K562 (cell line): Measurements from ENCODE around the gene COQ5. TPM values are rescaled to one million over a fixed set of nuclear protein-coding genes. Genes with fewer than 3 reads are reported as not detected.
A peak's percentile ranks its signal among the peaks of the same experiment; 100 is the strongest.

Experiments
- ARHGAP35 ChIP-seq: fragments of 450-650 bp; IDR thresholded peaks from 2 replicates; pipeline ENCODE4 v1.6.1; 2018; ENCODE audit not compliant: partially characterized antibody
- CBFA2T3 ChIP-seq: fragments of 450-650 bp; IDR thresholded peaks from 2 replicates; pipeline ENCODE4 v1.6.1; 2017
- CBX1 ChIP-seq: sonication (generic); IDR thresholded peaks from 2 replicates; pipeline ENCODE4 v1.6.1; 2016; ENCODE audit warnings: antibody characterized with exemption, low read depth, mild to moderate bottlenecking
- CHCHD3 ChIP-seq: fragments of 250-450 bp; sonication (Bioruptor Pico); IDR thresholded peaks from 2 replicates; pipeline ENCODE4 v2.1.2; 2022; ENCODE audit warnings: mild to moderate bottlenecking
- CHD4 ChIP-seq: fragments of 200-600 bp; sonication (generic); IDR thresholded peaks from 3 replicates; pipeline ENCODE4 v1.6.1; 2012; ENCODE audit warnings: low read depth, mild to moderate bottlenecking, mixed read lengths, low read length, inconsistent platforms; ENCODE audit not compliant: insufficient read depth, insufficient replicate concordance, poor library complexity, severe bottlenecking
- HDAC3 ChIP-seq: fragments of 450-650 bp; IDR thresholded peaks from 2 replicates; pipeline ENCODE4 v1.6.1; 2018; ENCODE audit warnings: borderline replicate concordance, mild to moderate bottlenecking, moderate library complexity; ENCODE audit not compliant: partially characterized antibody
- HEY1 ChIP-seq: fragments of 250-450 bp; sonication (Bioruptor Pico); IDR thresholded peaks from 2 replicates; pipeline ENCODE4 v1.5.0; 2020; ENCODE audit warnings: mild to moderate bottlenecking, moderate library complexity, borderline replicate concordance
- HNRNPLL ChIP-seq: fragments of 200-400 bp; formaldehyde crosslinking; IDR thresholded peaks from 2 replicates; pipeline ENCODE4 v1.6.1; 2017; ENCODE audit warnings: low read length, low read depth, mild to moderate bottlenecking; ENCODE audit not compliant: poor library complexity, severe bottlenecking
- MCM3 ChIP-seq: fragments of 450-650 bp; IDR thresholded peaks from 2 replicates; pipeline ENCODE4 v1.6.1; 2016
- NR2F6 ChIP-seq: fragments of 450-650 bp; formaldehyde crosslinking; IDR thresholded peaks from 2 replicates; pipeline ENCODE4 v1.4.0; 2020; ENCODE audit warnings: mild to moderate bottlenecking
- NRF1 ChIP-seq, 2 experiments: fragments of 450-650 bp; IDR thresholded peaks in 1 of 2; conservative IDR thresholded peaks in 1 of 2; 2 replicates each; pipeline ENCODE4 v1.6.1; 2014; ENCODE audit warnings: mild to moderate bottlenecking in 2 of 2
- PRMT5 ChIP-seq: sonication (generic); formaldehyde crosslinking; IDR thresholded peaks from 2 replicates; pipeline ENCODE4 v1.5.0; 2020; ENCODE audit warnings: missing genetic modification reagents
- PRPF4 ChIP-seq: fragments of 200-400 bp; formaldehyde crosslinking; IDR thresholded peaks from one replicate; pipeline ENCODE4 v1.6.1; 2017; ENCODE audit warnings: low read length, low read depth, mild to moderate bottlenecking; ENCODE audit not compliant: insufficient read depth, poor library complexity, severe bottlenecking
- RFX5 ChIP-seq: IDR thresholded peaks from 2 replicates; pipeline ENCODE4 v1.6.1; 2011; ENCODE audit warnings: low read depth, mild to moderate bottlenecking, improper control_type of control experiment, low read length
- SIRT6 ChIP-seq: IDR thresholded peaks from one replicate; pipeline ENCODE4 v1.6.1; 2012; ENCODE audit warnings: low read depth, mild to moderate bottlenecking, control low read depth, inconsistent platforms, low read length, moderate library complexity
- XRCC4 ChIP-seq: IDR thresholded peaks from one replicate; pipeline ENCODE4 v1.6.1; 2011; ENCODE audit not compliant: insufficient read depth, insufficient read length; ENCODE audit errors: extremely low read depth
- ZEB2 ChIP-seq: fragments of 450-650 bp; IDR thresholded peaks from 2 replicates; pipeline ENCODE4 v1.6.1; 2016
- ZNF263 ChIP-seq: sonication (generic); formaldehyde crosslinking; IDR thresholded peaks from 2 replicates; pipeline ENCODE4 v1.8.0; 2022; ENCODE audit warnings: mild to moderate bottlenecking, missing genetic modification reagents, borderline replicate concordance
- polyA plus RNA-seq, 8 experiments: library from polyadenylated mRNA; depleted of rRNA in 4 of 8; stranded (reverse) in 5 of 8; unstranded in 3 of 8; fragments of >200 nt; fragmentation: Nextera tagmentation in 2 of 8; fragmentation: Illumina TruSeq in 1 of 8; extraction: Ambion mirVana in 2 of 8; extraction: Trizol in 1 of 8; gene quantifications; 2 replicates each; pipeline versions ENCODE4 v1.2.1 to v1.2.3, GENCODE V29; 2011 to 2014; ENCODE audit warnings: inconsistent platforms in 1 of 8, missing spikeins in 1 of 8
- total RNA-seq, 7 experiments: library from RNA; depleted of rRNA in 6 of 7; stranded (reverse); fragments of >200 nt in 6 of 7; fragmentation: Illumina TruSeq in 2 of 7; extraction: Trizol in 2 of 7; gene quantifications; 2 replicates each; pipeline versions ENCODE4 v1.2.1 to v1.2.3, GENCODE V29; 2011 to 2021; ENCODE audit warnings: low replicate concordance in 1 of 7
- TF ChIP-seq, protein P1 (sequence below): fragments of 200-800 bp; sonication (Bioruptor generic); IDR thresholded peaks from 2 replicates; pipeline ENCODE4 v1.6.1; 2016; ENCODE audit warnings: missing genetic modification characterization, missing compliant biosample characterization
- TF ChIP-seq, protein P2 (sequence below), 2 experiments: fragments of 450-650 bp; IDR thresholded peaks; 2 replicates each; pipeline ENCODE4 v1.6.1; 2016
- TF ChIP-seq, protein P3 (sequence below): fragments of 450-650 bp; IDR thresholded peaks from 2 replicates; pipeline ENCODE4 v1.6.1; 2014; ENCODE audit warnings: low read depth, mild to moderate bottlenecking, moderate library complexity, borderline replicate concordance

The COQ5 gene
- total and polyA plus RNA-seq, 9 of the 15 experiments (the other 6 are each of a cell fraction or from before 2014, with no cell fraction given), result 19.2 to 59.7 (median 30.4) TPM

DNA sequence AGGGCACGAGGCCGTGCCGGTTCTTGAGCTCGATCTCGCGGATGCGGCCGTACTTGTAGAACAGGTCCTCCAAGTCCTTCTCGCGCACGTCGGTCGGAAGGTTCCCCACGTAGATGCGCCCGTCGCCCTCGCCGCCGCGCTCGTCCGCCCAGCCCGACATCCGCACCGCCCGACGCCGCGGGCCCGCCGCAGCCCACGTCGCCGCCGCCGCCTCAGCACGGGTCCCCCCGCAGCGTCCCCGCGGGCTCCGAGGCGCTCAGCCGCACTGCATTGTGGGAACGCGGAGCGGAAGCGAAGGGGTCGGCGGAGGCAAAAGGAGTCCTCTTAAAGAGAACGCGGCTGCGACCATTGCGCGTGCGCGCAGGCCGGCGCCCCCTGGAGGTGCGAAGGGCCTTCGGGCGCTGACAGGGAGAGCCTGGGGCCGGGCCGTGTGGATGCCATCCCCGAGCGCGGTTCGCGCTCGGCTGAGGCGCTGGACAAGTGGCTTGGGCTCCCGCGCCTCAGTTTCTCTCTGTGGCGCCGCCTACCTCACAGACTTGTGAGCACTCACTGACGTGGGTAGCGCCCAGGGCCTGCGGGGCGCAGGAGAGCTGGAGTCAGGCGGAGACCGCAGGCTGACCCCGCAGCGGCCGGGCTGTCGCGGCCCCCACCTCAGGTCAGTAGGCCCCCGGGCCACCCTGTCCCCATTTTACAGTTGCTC is 59.4 kb downstream of the COQ5 start, which contains the start of gene SRSF9 (continued):
- TF ChIP-seq, protein P1, sequence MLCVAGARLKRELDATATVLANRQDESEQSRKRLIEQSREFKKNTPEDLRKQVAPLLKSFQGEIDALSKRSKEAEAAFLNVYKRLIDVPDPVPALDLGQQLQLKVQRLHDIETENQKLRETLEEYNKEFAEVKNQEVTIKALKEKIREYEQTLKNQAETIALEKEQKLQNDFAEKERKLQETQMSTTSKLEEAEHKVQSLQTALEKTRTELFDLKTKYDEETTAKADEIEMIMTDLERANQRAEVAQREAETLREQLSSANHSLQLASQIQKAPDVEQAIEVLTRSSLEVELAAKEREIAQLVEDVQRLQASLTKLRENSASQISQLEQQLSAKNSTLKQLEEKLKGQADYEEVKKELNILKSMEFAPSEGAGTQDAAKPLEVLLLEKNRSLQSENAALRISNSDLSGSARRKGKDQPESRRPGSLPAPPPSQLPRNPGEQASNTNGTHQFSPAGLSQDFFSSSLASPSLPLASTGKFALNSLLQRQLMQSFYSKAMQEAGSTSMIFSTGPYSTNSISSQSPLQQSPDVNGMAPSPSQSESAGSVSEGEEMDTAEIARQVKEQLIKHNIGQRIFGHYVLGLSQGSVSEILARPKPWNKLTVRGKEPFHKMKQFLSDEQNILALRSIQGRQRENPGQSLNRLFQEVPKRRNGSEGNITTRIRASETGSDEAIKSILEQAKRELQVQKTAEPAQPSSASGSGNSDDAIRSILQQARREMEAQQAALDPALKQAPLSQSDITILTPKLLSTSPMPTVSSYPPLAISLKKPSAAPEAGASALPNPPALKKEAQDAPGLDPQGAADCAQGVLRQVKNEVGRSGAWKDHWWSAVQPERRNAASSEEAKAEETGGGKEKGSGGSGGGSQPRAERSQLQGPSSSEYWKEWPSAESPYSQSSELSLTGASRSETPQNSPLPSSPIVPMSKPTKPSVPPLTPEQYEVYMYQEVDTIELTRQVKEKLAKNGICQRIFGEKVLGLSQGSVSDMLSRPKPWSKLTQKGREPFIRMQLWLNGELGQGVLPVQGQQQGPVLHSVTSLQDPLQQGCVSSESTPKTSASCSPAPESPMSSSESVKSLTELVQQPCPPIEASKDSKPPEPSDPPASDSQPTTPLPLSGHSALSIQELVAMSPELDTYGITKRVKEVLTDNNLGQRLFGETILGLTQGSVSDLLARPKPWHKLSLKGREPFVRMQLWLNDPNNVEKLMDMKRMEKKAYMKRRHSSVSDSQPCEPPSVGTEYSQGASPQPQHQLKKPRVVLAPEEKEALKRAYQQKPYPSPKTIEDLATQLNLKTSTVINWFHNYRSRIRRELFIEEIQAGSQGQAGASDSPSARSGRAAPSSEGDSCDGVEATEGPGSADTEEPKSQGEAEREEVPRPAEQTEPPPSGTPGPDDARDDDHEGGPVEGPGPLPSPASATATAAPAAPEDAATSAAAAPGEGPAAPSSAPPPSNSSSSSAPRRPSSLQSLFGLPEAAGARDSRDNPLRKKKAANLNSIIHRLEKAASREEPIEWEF (CRISPR knock-in tag), result no peak
- TF ChIP-seq RFX5, result no peak
- no peak for TF ChIP-seq HEY1 (CRISPR knock-in tag)
- no peak for TF ChIP-seq NR2F6
- TF ChIP-seq HDAC3, result no peak
- TF ChIP-seq, protein P2, sequence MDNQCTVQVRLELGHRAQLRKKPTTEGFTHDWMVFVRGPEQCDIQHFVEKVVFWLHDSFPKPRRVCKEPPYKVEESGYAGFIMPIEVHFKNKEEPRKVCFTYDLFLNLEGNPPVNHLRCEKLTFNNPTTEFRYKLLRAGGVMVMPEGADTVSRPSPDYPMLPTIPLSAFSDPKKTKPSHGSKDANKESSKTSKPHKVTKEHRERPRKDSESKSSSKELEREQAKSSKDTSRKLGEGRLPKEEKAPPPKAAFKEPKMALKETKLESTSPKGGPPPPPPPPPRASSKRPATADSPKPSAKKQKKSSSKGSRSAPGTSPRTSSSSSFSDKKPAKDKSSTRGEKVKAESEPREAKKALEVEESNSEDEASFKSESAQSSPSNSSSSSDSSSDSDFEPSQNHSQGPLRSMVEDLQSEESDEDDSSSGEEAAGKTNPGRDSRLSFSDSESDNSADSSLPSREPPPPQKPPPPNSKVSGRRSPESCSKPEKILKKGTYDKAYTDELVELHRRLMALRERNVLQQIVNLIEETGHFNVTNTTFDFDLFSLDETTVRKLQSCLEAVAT (IDR thresholded peaks at IDR 0.05), result 0 out of 4 replicates have a peak, but pooled peaks of 1 of the 2 experiments have one; percentile 62
- no peak for TF ChIP-seq ZNF263 (CRISPR knock-in tag)
- TF ChIP-seq CHCHD3 (CRISPR knock-in tag), result no peak; the same call in 1 of the 2 replicates
- TF ChIP-seq SIRT6, result no peak
- no peak for TF ChIP-seq MCM3
- no peak for TF ChIP-seq HNRNPLL
- no peak for TF ChIP-seq CBFA2T3
- no peak for TF ChIP-seq CHD4
- no peak for TF ChIP-seq PRPF4
- peak; percentile 58; the same call in 1 of the 2 replicates for TF ChIP-seq CBX1
- TF ChIP-seq ARHGAP35, result no peak
- no peak for TF ChIP-seq ZEB2
- peak; percentile 93 to 95 for TF ChIP-seq NRF1 (conservative IDR thresholded peaks at IDR 0.05 in 1 of 2, IDR thresholded peaks at IDR 0.05 in 1 of 2)
- no peak for TF ChIP-seq PRMT5 (CRISPR knock-in tag)
- TF ChIP-seq XRCC4, result no peak
- TF ChIP-seq, protein P3, sequence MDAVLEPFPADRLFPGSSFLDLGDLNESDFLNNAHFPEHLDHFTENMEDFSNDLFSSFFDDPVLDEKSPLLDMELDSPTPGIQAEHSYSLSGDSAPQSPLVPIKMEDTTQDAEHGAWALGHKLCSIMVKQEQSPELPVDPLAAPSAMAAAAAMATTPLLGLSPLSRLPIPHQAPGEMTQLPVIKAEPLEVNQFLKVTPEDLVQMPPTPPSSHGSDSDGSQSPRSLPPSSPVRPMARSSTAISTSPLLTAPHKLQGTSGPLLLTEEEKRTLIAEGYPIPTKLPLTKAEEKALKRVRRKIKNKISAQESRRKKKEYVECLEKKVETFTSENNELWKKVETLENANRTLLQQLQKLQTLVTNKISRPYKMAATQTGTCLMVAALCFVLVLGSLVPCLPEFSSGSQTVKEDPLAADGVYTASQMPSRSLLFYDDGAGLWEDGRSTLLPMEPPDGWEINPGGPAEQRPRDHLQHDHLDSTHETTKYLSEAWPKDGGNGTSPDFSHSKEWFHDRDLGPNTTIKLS, result peak; percentile 63
